ENCODE measurements around the gene KCNH2. TPM values are rescaled to one million over a fixed set of nuclear protein-coding genes. Genes with fewer than 3 reads are reported as not detected.

The KCNH2 gene
- total RNA-seq, 1 donor from 2014 or later, result not detected

- DNase-seq (ENCODE audit: low read depth in 2 of 2), result no peak
Measured at GRCh38 chr7:150949564-150949963, 28.6 kb downstream of the KCNH2 start.

GRCh38 chr7:150948791-150949251 lies 29.3 kb downstream of the KCNH2 start:
- DNase-seq (ENCODE audit: low read depth in 2 of 2), result no peak

GRCh38 chr7:150947761-150948651 lies 30.1 kb downstream of the KCNH2 start:
- DNase-seq (ENCODE audit: low read depth in 2 of 2), result no peak

- no peak for DNase-seq (ENCODE audit: low read depth in 2 of 2)
Measured at GRCh38 chr7:150947241-150947745, 30.8 kb downstream of the KCNH2 start.

- no peak for DNase-seq (ENCODE audit: low read depth in 2 of 2)
Measured at GRCh38 chr7:150946421-150947240, 31.5 kb downstream of the KCNH2 start.

GRCh38 chr7:150945853-150946420 lies 32.2 kb downstream of the KCNH2 start:
- no peak for DNase-seq (ENCODE audit: low read depth in 2 of 2)

GRCh38 chr7:150945171-150945852 lies 32.8 kb downstream of the KCNH2 start:
- no peak for DNase-seq (ENCODE audit: low read depth in 2 of 2)

GRCh38 chr7:150944066-150945042 lies 33.8 kb downstream of the KCNH2 start:
- DNase-seq (ENCODE audit: low read depth in 2 of 2), result no peak

- DNase-seq (ENCODE audit: low read depth in 2 of 2), result no peak
Measured at GRCh38 chr7:150943453-150943814, 34.7 kb downstream of the KCNH2 start.

GRCh38 chr7:150942591-150943452 lies 35.3 kb downstream of the KCNH2 start:
- DNase-seq (ENCODE audit: low read depth in 2 of 2), result no peak

GRCh38 chr7:150942001-150942590 lies 36.0 kb downstream of the KCNH2 start:
- DNase-seq (ENCODE audit: low read depth in 2 of 2), result no peak

- DNase-seq (ENCODE audit: low read depth in 2 of 2), result no peak
Measured at GRCh38 chr7:150941351-150942000, 36.6 kb downstream of the KCNH2 start.

- no peak for DNase-seq (ENCODE audit: low read depth in 2 of 2)
Measured at GRCh38 chr7:150940431-150941102, 37.6 kb downstream of the KCNH2 start.

- DNase-seq (ENCODE audit: low read depth in 2 of 2), result no peak
Measured at GRCh38 chr7:150939466-150939865, 38.7 kb downstream of the KCNH2 start.

- no peak for DNase-seq (ENCODE audit: low read depth in 2 of 2)
Measured at GRCh38 chr7:150939052-150939451, 39.1 kb downstream of the KCNH2 start.

- DNase-seq (ENCODE audit: low read depth in 2 of 2), result no peak
Measured at GRCh38 chr7:150938566-150938965, 39.6 kb downstream of the KCNH2 start.

- no peak for DNase-seq (ENCODE audit: low read depth in 2 of 2)
Measured at GRCh38 chr7:150937848-150938561, 40.1 kb downstream of the KCNH2 start.

Data from dermis microvascular lymphatic vessel endothelial cell (primary cell).